ENCODE measurements around the gene CYP4B1.

DNA sequence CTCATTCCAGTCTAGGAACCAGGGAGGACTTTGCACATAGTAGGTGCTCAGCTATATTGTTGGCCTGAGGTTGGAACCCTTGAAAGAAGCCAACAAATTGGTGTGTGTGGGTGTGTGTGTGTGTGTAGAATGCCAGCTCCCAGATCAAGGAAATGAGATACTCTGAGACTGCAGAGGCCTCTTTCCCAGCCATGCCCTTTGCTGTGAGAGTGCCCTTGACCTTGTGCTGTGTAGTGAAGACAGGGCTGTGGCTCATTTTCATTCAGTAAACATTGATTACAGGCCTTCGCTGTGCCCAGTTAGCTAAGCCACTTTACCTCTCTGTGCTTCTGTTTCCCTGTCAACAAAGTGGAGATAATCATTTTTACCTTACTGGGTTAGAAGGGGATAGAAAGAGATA, 3.2 kb downstream of the CYP4B1 start:
- TF ChIP-seq EZH2 (IDR thresholded peaks at IDR 0.05) (no peak), POLR2AphosphoS5 (IDR thresholded peaks at IDR 0.05; ENCODE audit: borderline replicate concordance, low read depth, low read length) (no peak)

Measured in SK-N-MC (cell line).